K562 (cell line): ENCODE measurements around the gene PAN2. TPM values are rescaled to one million over a fixed set of nuclear protein-coding genes. Genes with fewer than 3 reads are reported as not detected.

ENCODE experiments used
- ATAC-seq: fragments of 200-7000 bp; cut with Tn5 transposase; 3 replicates; pipeline ENCODE4 v1.9.1; 2020; ENCODE audit warnings: moderate library complexity
- BruUV-seq: library from RNA; stranded (reverse); fragments of 400-500 nt; replicated peaks from 2 replicates; lab custom pipeline; 2021; lab: Mats Ljungman, UMichigan
- CTCF ChIA-PET: fragments of 300-600 bp; formaldehyde crosslinking; extraction: SDS; loops from one replicate; lab custom pipeline; 2021; ENCODE audit warnings: low intra/inter-chr PET ratio; lab: Yijun Ruan, JAX
- POLR2A ChIA-PET: fragments of 300-600, 350-650 bp; sonication (Branson Sonifier 250); formaldehyde crosslinking; extraction: SDS; loops from one replicate; lab custom pipeline; 2021; ENCODE audit warnings: antibody characterized with exemption, inconsistent platforms; lab: Yijun Ruan, JAX
- DNase-seq, 4 experiments: peaks; one replicate each; pipeline versions ENCODE4 v3.0.0 to v3.0.0-alpha.2; 2011 to 2018; ENCODE audit warnings: low spot score in 3 of 4, mixed read lengths in 3 of 4; ENCODE audit errors: extremely low read depth in 1 of 4
- FAIRE-seq: peaks from 2 replicates; lab custom pipeline; 2011; peaks lifted over from hg19 to GRCh38; lab: Jason Lieb, UNC
- H2AFZ ChIP-seq: 2 replicates; pipeline ENCODE4 v1.6.0; 2011; ENCODE audit warnings: low read depth, low read length, control low read depth, inconsistent platforms
- H3K27ac ChIP-seq: fragments of 200-600 bp; 3 replicates; pipeline ENCODE4 v1.8.0; 2011; ENCODE audit warnings: low read depth, mild to moderate bottlenecking, control low read depth, inconsistent platforms, low read length, moderate library complexity, mixed read lengths; ENCODE audit errors: extremely low read depth
- H3K27me3 ChIP-seq, 2 experiments: fragments of 300-600 bp in 1 of 2; 2 replicates in 1 of 2; 3 replicates in 1 of 2; pipeline versions ENCODE4 v1.6.0 to v1.8.0; 2011; ENCODE audit warnings: inconsistent platforms in 2 of 2, low read length in 2 of 2, mild to moderate bottlenecking in 1 of 2, mixed read lengths in 1 of 2, moderate library complexity in 1 of 2; ENCODE audit not compliant: control insufficient read depth in 2 of 2, insufficient read depth in 2 of 2
- H3K36me3 ChIP-seq: fragments of 300-600 bp; 3 replicates; pipeline ENCODE4 v1.8.0; 2011; ENCODE audit warnings: mild to moderate bottlenecking, low read length, inconsistent platforms; ENCODE audit not compliant: control insufficient read depth, insufficient read depth
- H3K4me1 ChIP-seq, 2 experiments: fragments of 200-600 bp in 1 of 2; replicated peaks in 1 of 2; 2 replicates in 1 of 2; 3 replicates in 1 of 2; pipeline versions ENCODE4 v1.5.1 to v1.8.0; 2011; ENCODE audit warnings: inconsistent platforms in 2 of 2, low read length in 2 of 2, mild to moderate bottlenecking in 1 of 2, mixed read lengths in 1 of 2, moderate library complexity in 1 of 2; ENCODE audit not compliant: control insufficient read depth in 2 of 2, insufficient read depth in 2 of 2
- H3K4me2 ChIP-seq: 2 replicates; pipeline ENCODE4 v1.6.1; 2011; ENCODE audit warnings: low read length, control low read depth, inconsistent platforms, mixed read lengths; ENCODE audit not compliant: insufficient read depth
- H3K4me3 ChIP-seq: fragments of 200-600 bp; sonication (generic), shearing (Covaris generic); 2 replicates; pipeline ENCODE4 v1.5.1; 2016; ENCODE audit warnings: control low read depth, inconsistent platforms
- H3K79me2 ChIP-seq: fragments of 200-600 bp; 3 replicates; pipeline ENCODE4 v1.8.0; 2011; ENCODE audit warnings: low read length, inconsistent platforms; ENCODE audit not compliant: control insufficient read depth, insufficient read depth
- H3K9ac ChIP-seq, 2 experiments: 2 replicates each; pipeline versions ENCODE4 v1.6.0 to v1.6.1; 2011; ENCODE audit warnings: low read depth in 2 of 2, low read length in 2 of 2, control low read depth in 1 of 2, inconsistent platforms in 1 of 2, mild to moderate bottlenecking in 1 of 2, mixed read lengths in 1 of 2; ENCODE audit not compliant: insufficient read depth in 1 of 2
- H3K9me1 ChIP-seq: one replicate; pipeline ENCODE4 v1.6.0; 2011; ENCODE audit warnings: inconsistent platforms, mild to moderate bottlenecking, low read length, moderate library complexity; ENCODE audit not compliant: control insufficient read depth, insufficient read depth
- H3K9me3 ChIP-seq: replicated peaks from 2 replicates; pipeline ENCODE4 v1.5.1; 2011; ENCODE audit warnings: low read depth, low read length, inconsistent platforms; ENCODE audit not compliant: control insufficient read depth, insufficient read depth
- H4K20me1 ChIP-seq: replicated peaks from 2 replicates; pipeline ENCODE4 v1.6.1; 2011; ENCODE audit warnings: low read length, inconsistent platforms, mixed read lengths; ENCODE audit not compliant: control insufficient read depth, insufficient read depth
- BHLHE40 ChIP-seq: IDR thresholded peaks from 2 replicates; pipeline ENCODE4 v1.6.1; 2011; ENCODE audit warnings: low read length, improper control_type of control experiment
- E2F3 ChIP-seq: fragments of 250-450 bp; sonication (Bioruptor Pico); IDR thresholded peaks from 2 replicates; pipeline ENCODE4 v1.4.0; 2020; ENCODE audit warnings: mild to moderate bottlenecking
- GABPA ChIP-seq: fragments of 200-800 bp; sonication (Bioruptor generic); conservative IDR thresholded peaks from 2 replicates; pipeline ENCODE4 v1.6.1; 2016; ENCODE audit warnings: low read depth, missing genetic modification characterization, missing compliant biosample characterization
- GABPB1 ChIP-seq: sonication (generic); formaldehyde crosslinking; IDR thresholded peaks from 2 replicates; pipeline ENCODE4 v1.8.0; 2022; ENCODE audit warnings: mild to moderate bottlenecking, missing genetic modification reagents
- HNRNPLL ChIP-seq: fragments of 200-400 bp; formaldehyde crosslinking; IDR thresholded peaks from 2 replicates; pipeline ENCODE4 v1.6.1; 2017; ENCODE audit warnings: low read length, low read depth, mild to moderate bottlenecking; ENCODE audit not compliant: poor library complexity, severe bottlenecking
- MAZ ChIP-seq, 2 experiments: fragments of 450-650 bp in 1 of 2; sonication (generic) in 1 of 2; formaldehyde crosslinking; IDR thresholded peaks in 1 of 2; conservative IDR thresholded peaks in 1 of 2; 2 replicates each; pipeline versions ENCODE4 v1.4.0 to v1.5.0; 2020; ENCODE audit warnings: mild to moderate bottlenecking in 1 of 2, missing genetic modification reagents in 1 of 2
- MTA3 ChIP-seq: fragments of 450-650 bp; formaldehyde crosslinking; IDR thresholded peaks from 2 replicates; pipeline ENCODE4 v1.6.1; 2017; ENCODE audit warnings: mild to moderate bottlenecking, borderline replicate concordance
- PTTG1 ChIP-seq: fragments of 450-650 bp; IDR thresholded peaks from 2 replicates; pipeline ENCODE4 v1.6.1; 2016; ENCODE audit warnings: low read depth, mild to moderate bottlenecking, missing genetic modification characterization, missing compliant biosample characterization
- SUPT5H ChIP-seq: fragments of 450-650 bp; IDR thresholded peaks from 2 replicates; pipeline ENCODE4 v1.6.1; 2016
- ZNF274 ChIP-seq: IDR thresholded peaks from 2 replicates; pipeline ENCODE4 v1.6.1; 2011; ENCODE audit warnings: low read depth, mild to moderate bottlenecking, low read length, moderate library complexity, borderline replicate concordance
- ZNF311 ChIP-seq: fragments of 250-450 bp; sonication (Bioruptor Pico); IDR thresholded peaks from 2 replicates; pipeline ENCODE4 v1.4.0; 2020; ENCODE audit warnings: mild to moderate bottlenecking, moderate library complexity
- ZNF695 ChIP-seq: fragments of 450-650 bp; formaldehyde crosslinking; IDR thresholded peaks from 2 replicates; pipeline ENCODE4 v1.4.0; 2020; ENCODE audit warnings: mild to moderate bottlenecking, moderate library complexity
- ZNF717 ChIP-seq: fragments of 250-450 bp; sonication (Bioruptor Pico); IDR thresholded peaks from 2 replicates; pipeline ENCODE4 v1.5.0; 2021
- WGBS: fragments of 100-300 bp; shearing (Covaris generic); methylation state at CpG from one replicate; pipeline ENCODE4 v1.1.6; 2016; ENCODE audit warnings: low coverage, mixed read lengths; ENCODE audit not compliant: insufficient coverage; ENCODE audit errors: missing lambda C conversion rate; 5-methylcytosine and 5-hydroxymethylcytosine counted together
- in situ Hi-C: fragments of 300-500 bp; cut with MboI; formaldehyde crosslinking; loops from 4 replicates; pipeline ENCODE4 v1.15.0; 2018; ENCODE audit warnings: inconsistent platforms, mixed read lengths
- intact Hi-C: fragments of 100-400 bp; cut with micrococcal nuclease; formaldehyde crosslinking; loops from 2 replicates; pipeline ENCODE4 v1.14.2; 2022
- polyA plus RNA-seq, 8 experiments: library from polyadenylated mRNA; depleted of rRNA in 4 of 8; stranded (reverse) in 5 of 8; unstranded in 3 of 8; fragments of >200 nt; fragmentation: Nextera tagmentation in 2 of 8; fragmentation: Illumina TruSeq in 1 of 8; extraction: Ambion mirVana in 2 of 8; extraction: Trizol in 1 of 8; gene quantifications; 2 replicates each; pipeline versions ENCODE4 v1.2.1 to v1.2.3, GENCODE V29; 2011 to 2014; ENCODE audit warnings: inconsistent platforms in 1 of 8, missing spikeins in 1 of 8
- total RNA-seq, 7 experiments: library from RNA; depleted of rRNA in 6 of 7; stranded (reverse); fragments of >200 nt in 6 of 7; fragmentation: Illumina TruSeq in 2 of 7; extraction: Trizol in 2 of 7; gene quantifications; 2 replicates each; pipeline versions ENCODE4 v1.2.1 to v1.2.3, GENCODE V29; 2011 to 2021; ENCODE audit warnings: low replicate concordance in 1 of 7
- TF ChIP-seq, protein P1 (sequence below): sonication (generic); formaldehyde crosslinking; IDR thresholded peaks from 2 replicates; pipeline ENCODE4 v1.8.0; 2022; ENCODE audit warnings: mild to moderate bottlenecking, missing genetic modification reagents
- TF ChIP-seq, protein P2 (sequence below): sonication (generic); formaldehyde crosslinking; IDR thresholded peaks from 2 replicates; pipeline ENCODE4 v1.9.0; 2022; ENCODE audit warnings: mild to moderate bottlenecking, missing genetic modification reagents
- TF ChIP-seq, protein P3 (sequence below): sonication (generic); formaldehyde crosslinking; IDR thresholded peaks from 2 replicates; pipeline ENCODE4 v1.8.0; 2022; ENCODE audit warnings: mild to moderate bottlenecking, missing genetic modification reagents

The PAN2 gene
- total and polyA plus RNA-seq, 9 of the 15 experiments (the other 6 are each of a cell fraction or from before 2014, with no cell fraction given), result 15.0 to 66.1 (median 25.9) TPM

DNA sequence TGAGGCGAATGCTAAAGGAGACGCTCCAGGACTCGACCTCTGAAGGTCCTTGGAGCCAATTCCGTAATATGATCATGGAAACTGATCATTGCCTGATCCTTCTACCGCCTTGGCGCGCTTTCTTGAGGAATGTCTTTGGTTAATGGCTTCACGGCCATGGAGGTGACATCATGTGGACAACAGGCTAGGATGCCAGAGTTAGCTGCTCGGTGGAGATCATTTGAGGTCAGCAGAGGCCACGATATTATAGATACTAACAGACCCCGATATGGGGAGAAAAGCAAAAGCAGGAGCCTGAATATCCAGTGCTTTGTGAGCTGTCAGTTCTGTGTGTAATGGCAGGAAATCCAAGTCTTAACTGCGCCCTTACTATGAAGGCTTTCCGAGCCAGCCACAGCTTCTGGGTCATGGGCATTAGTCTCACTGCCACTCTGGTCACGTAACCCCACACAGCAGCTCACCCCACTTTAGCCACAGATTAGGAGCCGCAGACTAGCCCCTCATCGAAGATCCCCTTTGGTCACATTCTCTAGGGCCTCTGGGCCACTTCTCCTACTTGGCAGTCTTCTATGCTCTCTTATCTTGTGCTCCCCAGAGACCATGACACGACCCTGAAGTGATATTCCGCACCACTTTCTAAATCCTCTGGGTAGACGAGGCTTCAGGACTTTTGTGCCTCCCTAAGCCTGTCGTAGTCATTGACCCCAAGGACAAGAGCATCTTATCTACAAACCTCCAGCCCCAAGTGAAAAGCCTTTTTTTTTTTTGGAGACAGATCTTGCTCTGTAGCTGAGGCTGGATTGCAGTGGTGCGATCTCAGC lies 32.9 kb downstream of the PAN2 start (continued):
- no peak for TF ChIP-seq GABPA (tag)
- no peak for TF ChIP-seq PTTG1 (tag)
- peak; percentile 86 for TF ChIP-seq E2F3
- no peak for TF ChIP-seq ZNF274
- TF ChIP-seq ZNF717, result no peak

DNA sequence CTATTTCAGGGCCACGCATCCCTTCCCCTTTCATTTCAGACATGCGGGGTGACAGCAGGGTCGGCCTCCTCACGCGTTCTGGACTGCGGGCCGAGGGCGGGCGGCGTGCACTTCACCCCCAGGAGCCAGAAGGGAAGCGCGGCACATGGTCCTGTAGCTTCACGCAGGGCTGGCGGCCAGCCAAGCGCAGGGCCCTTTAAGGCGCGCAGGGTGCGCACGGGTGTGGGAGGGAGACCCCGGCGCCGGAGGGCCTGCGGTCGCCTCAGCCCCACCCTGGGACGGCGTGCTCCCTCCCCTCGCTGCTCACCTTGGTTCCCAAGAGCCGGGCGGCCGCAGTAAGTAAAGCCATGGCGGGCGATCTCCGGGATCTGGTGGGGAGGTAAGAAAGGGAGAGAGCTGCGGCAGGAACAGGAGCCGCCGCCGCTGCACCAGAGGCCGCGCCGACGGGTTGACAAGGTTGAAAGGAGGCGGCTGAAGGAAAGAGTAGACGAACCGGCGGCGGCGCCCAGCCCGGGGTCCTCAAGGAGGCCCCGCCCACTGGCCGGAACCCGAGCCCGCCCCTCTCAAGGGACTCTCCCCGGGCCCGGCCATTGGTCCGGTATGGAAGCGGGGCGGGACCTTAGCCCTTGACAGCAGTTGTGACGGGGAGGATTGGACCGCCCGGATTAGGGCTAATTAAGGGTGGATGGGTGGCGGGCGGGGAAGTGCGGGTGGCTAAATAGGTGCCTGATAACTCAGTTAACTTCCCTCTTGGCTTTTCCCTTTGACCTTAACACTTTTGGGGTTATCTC lies 33.8 kb downstream of the PAN2 start, which contains the start of gene CS:
Gene CS, minus strand, starts transcription at position 478 of the 791 bp plus-strand sequence. Its CDS starts 129 bp downstream, at position 349.
- BruUV-seq, result no TSS peak
- Histone ChIP-seq H3K9me1 (no peaks in the 10 kb centered on the region), H2AFZ (peak within 1 kb of the TSS; percentile 85), H3K9me3 (no peaks in the 10 kb centered on the region), H3K4me3 (peak within 1 kb of the TSS; percentile 64), H3K27ac (peak within 1 kb of the TSS; percentile 98), H3K9ac (peak within 1 kb of the TSS; percentile 87 to 93), H3K79me2 (peaks cover 53% of the 10 kb centered on the region), H4K20me1 (no peaks in the 10 kb centered on the region; the same call in 1 of the 2 replicates), H3K36me3 (peaks cover 50% of the 10 kb centered on the region), H3K4me1 (peaks cover 22 to 42% of the 10 kb centered on the region in 2 experiments), H3K27me3 (no peaks in the 10 kb centered on the region), H3K4me2 (peak within 1 kb of the TSS; percentile 93)
- FAIRE-seq (peak; percentile 59), DNase-seq (peak; percentile 96 to 99 (median 97)), ATAC-seq (peak; percentile 94)
- intact Hi-C loops (loop anchor here (2.0 kb wide), 3 partner anchors 13 to 181 kb away; partner anchors contain the start of genes COQ10A and ZC3H10), in situ Hi-C loops (no loop called here)
- ChIA-PET POLR2A (interaction anchor here (0.6 to 3.2 kb wide), 15 partner anchors 8 to 256 kb away, joined by 3 to 18 read pairs (median 3); partner anchors contain the start of gene RNF41), CTCF (interaction anchor here (1.5 kb wide), 1 partner anchor 76 kb away, joined by 4 read pairs; the partner anchor contains the start of gene NABP2)
- WGBS, result under 1% methylated on average over 55 of the region's 63 CpGs
- TF ChIP-seq, protein P1, sequence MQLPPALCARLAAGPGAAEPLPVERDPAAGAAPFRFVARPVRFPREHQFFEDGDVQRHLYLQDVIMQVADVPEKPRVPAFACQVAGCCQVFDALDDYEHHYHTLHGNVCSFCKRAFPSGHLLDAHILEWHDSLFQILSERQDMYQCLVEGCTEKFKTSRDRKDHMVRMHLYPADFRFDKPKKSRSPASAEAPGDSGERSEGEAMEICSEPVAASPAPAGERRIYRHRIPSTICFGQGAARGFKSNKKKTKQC (CRISPR knock-in tag), result peak; percentile 63; the same call in 1 of the 2 replicates
- 0 out of 2 replicates have a peak, but pooled peaks have one; percentile 35 for TF ChIP-seq MTA3
- TF ChIP-seq MAZ (CRISPR knock-in tag; conservative IDR thresholded peaks at IDR 0.05 in 1 of 2, IDR thresholded peaks at IDR 0.05 in 1 of 2), result peak; percentile 76 to 90; a peak in 3 of 4 replicates
- TF ChIP-seq BHLHE40, result peak; percentile 65
- no peak for TF ChIP-seq ZNF695 (CRISPR knock-in tag)
- no peak for TF ChIP-seq ZNF311 (CRISPR knock-in tag)
- peak; percentile 92 for TF ChIP-seq HNRNPLL
- TF ChIP-seq, protein P2, sequence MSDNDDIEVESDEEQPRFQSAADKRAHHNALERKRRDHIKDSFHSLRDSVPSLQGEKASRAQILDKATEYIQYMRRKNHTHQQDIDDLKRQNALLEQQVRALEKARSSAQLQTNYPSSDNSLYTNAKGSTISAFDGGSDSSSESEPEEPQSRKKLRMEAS (CRISPR knock-in tag), result peak; percentile 97
- TF ChIP-seq SUPT5H, result peak; percentile 92
- TF ChIP-seq, protein P3, sequence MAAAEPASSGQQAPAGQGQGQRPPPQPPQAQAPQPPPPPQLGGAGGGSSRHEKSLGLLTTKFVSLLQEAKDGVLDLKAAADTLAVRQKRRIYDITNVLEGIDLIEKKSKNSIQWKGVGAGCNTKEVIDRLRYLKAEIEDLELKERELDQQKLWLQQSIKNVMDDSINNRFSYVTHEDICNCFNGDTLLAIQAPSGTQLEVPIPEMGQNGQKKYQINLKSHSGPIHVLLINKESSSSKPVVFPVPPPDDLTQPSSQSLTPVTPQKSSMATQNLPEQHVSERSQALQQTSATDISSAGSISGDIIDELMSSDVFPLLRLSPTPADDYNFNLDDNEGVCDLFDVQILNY (CRISPR knock-in tag), result peak; percentile 52; the same call in 1 of the 2 replicates
- TF ChIP-seq GABPB1 (CRISPR knock-in tag), result peak; percentile 64
